Duodenal mucosa (tissue), 2 donors: ENCODE results near the gene LAMC1.
"Not testable (repeated sequence)": the region's sequence is repeated elsewhere in the genome, so short reads cannot be mapped to it uniquely, and the experiment has no call there.

Experiments used
- H3K27ac ChIP-seq: one replicate; pipeline ENCODE4 v1.7.0; 2013; ENCODE audit warnings: low read depth, low read length
- H3K27me3 ChIP-seq, 2 donors: one replicate each; pipeline ENCODE4 v1.7.0; 2013; ENCODE audit warnings: low read length in 2 of 2, control low read depth in 1 of 2; ENCODE audit not compliant: insufficient read depth in 2 of 2, control insufficient read depth in 1 of 2
- H3K36me3 ChIP-seq, 2 donors: one replicate each; pipeline ENCODE4 v1.7.0; 2013; ENCODE audit warnings: low read length in 2 of 2, control low read depth in 1 of 2; ENCODE audit not compliant: insufficient read depth in 2 of 2, control insufficient read depth in 1 of 2
- H3K4me1 ChIP-seq, 2 donors: one replicate each; pipeline ENCODE4 v1.7.0; 2013; ENCODE audit warnings: low read length in 2 of 2, control low read depth in 1 of 2; ENCODE audit not compliant: insufficient read depth in 2 of 2, control insufficient read depth in 1 of 2
- H3K4me3 ChIP-seq, 2 donors: one replicate each; pipeline ENCODE4 v1.7.0; 2013; ENCODE audit warnings: low read length in 2 of 2, low read depth in 1 of 2
- H3K9ac ChIP-seq, 2 donors: one replicate each; pipeline ENCODE4 v1.7.0; 2013; ENCODE audit warnings: low read length in 2 of 2, low read depth in 1 of 2
- H3K9me3 ChIP-seq, 2 donors: one replicate each; pipeline ENCODE4 v1.7.0; 2013; ENCODE audit warnings: low read length in 2 of 2, control low read depth in 1 of 2; ENCODE audit not compliant: control insufficient read depth in 1 of 2

The LAMC1 gene

DNA sequence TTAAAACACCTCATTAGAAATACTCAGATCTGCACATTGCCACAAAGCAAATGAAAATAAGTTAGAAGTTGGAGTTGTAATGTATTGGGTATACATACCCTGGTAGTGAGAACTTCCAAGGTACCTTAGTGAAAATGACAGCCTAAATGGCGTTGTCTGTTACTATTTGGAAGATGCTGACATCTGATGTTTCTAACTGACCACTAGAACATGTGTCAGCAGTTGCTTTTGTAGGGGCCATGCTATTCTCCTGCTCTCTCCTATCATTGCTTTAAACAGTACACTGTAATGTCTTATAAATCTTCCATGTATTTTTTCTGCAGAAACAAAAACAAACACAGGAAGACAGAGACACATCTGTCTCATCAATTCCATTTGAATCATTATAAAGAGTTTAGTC lies 40.1 kb downstream of the LAMC1 start:
- H3K9me3 ChIP-seq, result no peaks in the 10 kb centered on the region
- H3K27ac ChIP-seq, result no peak overlapping the region
- H3K4me1 ChIP-seq, result peaks cover 5 to 23% of the 10 kb centered on the region in 2 donors
- H3K36me3 ChIP-seq, result no peaks in the 10 kb centered on the region
- H3K4me3 ChIP-seq, result no peak overlapping the region
- H3K27me3 ChIP-seq, result no peaks in the 10 kb centered on the region
- H3K9ac ChIP-seq, result no peak overlapping the region

DNA sequence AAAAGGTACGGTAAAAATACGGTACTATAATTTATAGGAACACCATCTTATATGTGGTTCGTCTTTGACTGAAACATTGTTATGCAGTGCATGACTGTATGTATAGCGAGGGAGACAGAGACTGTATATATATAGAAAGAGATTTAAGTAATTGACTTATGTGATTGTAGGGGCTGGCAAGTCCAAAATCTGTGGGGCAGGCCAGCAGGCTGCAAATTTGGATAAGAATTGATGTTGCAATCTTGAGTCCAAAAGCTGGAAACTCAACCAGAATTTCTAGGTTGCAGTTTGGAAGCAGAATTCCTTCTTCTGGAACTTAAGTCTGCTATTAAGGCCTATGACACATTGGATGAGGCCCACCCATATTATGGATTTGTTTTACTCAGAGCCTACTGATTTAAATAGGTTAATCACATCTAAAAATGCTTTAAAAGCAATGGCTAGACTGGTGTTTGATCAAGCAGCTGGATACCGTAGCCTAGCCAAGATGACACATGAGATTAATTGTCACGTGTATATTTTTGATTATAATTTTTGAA lies 42.0 kb downstream of the LAMC1 start:
- Histone ChIP-seq H3K9me3 (no peaks in the 10 kb centered on the region), H3K36me3 (no peaks in the 10 kb centered on the region), H3K4me1 (peaks cover 4 to 13% of the 10 kb centered on the region in 2 donors), H3K27ac (no peak overlapping the region), H3K9ac (no peak overlapping the region), H3K27me3 (no peaks in the 10 kb centered on the region), H3K4me3 (no peak overlapping the region)

DNA sequence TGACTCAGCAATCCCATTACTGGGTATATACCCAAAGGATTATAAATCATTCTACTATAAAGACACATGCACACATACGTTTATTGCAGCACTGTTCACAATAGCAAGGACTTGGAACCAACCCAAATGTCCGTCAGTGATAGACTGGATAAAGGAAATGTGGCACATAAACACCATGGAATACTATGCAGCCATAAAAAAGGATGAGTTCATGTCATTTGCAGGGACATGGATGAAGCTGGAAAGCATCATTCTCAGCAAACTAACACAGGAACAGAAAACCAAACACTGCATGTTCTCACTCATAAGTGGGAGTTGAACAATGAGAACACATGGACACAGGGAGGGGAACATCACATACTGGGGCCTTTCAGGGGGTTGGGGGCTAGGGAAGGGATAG lies 43.2 kb downstream of the LAMC1 start:
- H3K36me3 ChIP-seq, H3K27me3 ChIP-seq, H3K4me3 ChIP-seq, H3K9me3 ChIP-seq, H3K9ac ChIP-seq, H3K27ac ChIP-seq: not testable (repeated sequence)
- peaks cover 9 to 17% of the 10 kb centered on the region in 2 donors for H3K4me1 ChIP-seq

DNA sequence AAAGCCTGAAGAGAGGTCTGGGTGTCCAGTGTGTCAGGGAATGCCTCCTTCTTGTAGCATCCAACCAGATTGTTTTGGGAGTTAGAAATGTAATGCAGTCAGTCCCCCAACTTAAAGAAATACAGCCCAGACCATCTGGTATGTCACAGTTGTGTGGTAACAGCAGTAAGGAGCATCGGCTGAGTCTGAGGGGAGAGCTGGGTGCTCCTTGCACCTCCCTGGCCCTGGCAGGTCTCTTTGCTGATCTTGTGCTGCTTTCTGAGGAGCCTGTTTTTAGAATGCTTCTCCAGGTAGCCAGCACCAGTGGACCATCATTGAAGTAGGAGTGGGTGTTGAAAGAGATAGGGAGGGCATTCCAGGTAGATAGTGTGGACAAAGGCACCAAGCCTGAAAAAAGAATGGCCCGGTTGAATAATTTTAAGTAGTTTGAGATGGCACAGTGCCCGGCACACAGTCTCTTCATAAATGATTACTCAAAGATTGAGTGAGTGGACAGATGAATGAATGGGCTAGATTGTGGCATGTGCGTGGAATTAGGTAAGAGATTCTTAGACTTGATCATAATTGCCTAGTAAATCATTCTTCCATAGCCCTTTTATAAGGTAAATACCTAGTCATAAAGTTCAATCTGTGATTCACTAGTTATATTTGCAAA lies 46.5 kb downstream of the LAMC1 start:
- H3K36me3 ChIP-seq, result no peaks in the 10 kb centered on the region
- no peak overlapping the region for H3K4me3 ChIP-seq
- no peak overlapping the region for H3K9ac ChIP-seq
- H3K27ac ChIP-seq, result no peak overlapping the region
- peaks cover 23 to 24% of the 10 kb centered on the region in 2 donors for H3K4me1 ChIP-seq
- no peaks in the 10 kb centered on the region for H3K9me3 ChIP-seq
- H3K27me3 ChIP-seq, result no peaks in the 10 kb centered on the region

DNA sequence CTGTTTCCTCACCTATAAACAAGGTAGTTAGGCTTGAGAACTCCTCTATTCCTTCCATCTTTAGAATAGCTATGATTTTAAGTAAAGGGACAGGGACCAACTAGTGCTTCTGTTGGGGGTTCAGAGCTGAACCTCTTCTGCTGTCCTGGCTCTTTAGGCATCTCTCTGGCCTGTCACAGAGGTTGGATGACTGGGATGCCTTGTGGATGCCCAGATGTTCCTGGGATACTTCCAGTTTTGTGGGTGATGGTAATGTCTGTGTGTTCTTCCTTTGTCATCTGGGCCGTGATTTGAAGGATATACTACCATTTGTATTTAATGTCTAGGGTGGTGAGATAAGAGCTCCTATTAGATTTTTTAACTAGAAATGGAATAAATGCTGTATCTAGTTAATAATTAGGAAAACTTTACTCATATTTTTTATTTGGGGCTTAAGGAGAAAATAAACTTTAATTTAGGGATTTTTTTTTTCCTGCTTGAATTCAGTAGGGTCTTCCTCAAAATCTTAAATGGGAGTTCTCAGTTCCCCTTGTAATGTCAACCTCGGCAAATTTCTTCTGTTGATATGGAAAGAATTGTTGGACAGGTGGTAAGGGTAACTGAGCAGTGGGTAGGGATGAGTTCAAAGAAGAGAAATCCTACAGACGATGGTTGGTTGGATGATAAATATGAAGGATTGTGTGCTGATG lies 47.2 kb downstream of the LAMC1 start:
- Histone ChIP-seq H3K9me3 (no peaks in the 10 kb centered on the region), H3K27me3 (no peaks in the 10 kb centered on the region), H3K36me3 (no peaks in the 10 kb centered on the region), H3K9ac (no peak overlapping the region), H3K4me3 (no peak overlapping the region), H3K27ac (no peak overlapping the region), H3K4me1 (peaks cover 23 to 24% of the 10 kb centered on the region in 2 donors)

DNA sequence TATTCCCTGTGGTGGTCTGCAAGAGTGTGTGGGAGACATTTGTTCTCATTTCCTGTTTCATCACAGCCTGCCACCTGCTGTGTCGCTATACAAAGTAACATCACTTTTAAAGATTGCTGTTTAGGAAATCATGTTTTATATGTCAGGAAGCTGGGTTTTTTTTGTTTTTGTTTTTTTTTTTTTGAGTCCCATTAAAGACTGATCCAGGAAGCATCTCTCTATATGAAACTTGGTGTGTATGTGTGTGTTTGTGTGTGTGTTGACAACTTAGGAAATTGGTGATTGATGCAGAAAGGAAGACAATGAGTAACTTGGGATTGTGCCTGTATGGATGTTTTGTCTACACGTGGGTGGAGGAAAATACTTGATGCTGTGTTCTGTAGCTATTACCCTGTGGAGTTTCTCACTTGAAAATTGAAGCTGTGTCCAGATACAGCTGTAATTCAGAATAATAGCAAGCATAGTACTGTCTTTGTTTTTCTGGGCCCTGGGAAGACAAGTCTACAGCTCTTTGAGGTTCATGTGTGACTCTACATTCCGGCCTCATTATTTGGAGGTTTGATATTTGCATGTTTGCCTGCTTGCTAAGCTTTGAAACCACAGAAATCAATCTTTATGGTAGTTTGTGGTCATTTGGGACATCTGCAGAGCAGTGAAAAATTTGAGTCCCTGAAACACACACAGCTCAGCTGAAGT lies 47.9 kb downstream of the LAMC1 start:
- H3K4me3 ChIP-seq, result peak overlapping the region in 1 of 2 donors; percentile 23
- peaks cover 23 to 24% of the 10 kb centered on the region in 2 donors for H3K4me1 ChIP-seq
- no peak overlapping the region for H3K9ac ChIP-seq
- no peaks in the 10 kb centered on the region for H3K9me3 ChIP-seq
- no peaks in the 10 kb centered on the region for H3K27me3 ChIP-seq
- no peak overlapping the region for H3K27ac ChIP-seq
- no peaks in the 10 kb centered on the region for H3K36me3 ChIP-seq

DNA sequence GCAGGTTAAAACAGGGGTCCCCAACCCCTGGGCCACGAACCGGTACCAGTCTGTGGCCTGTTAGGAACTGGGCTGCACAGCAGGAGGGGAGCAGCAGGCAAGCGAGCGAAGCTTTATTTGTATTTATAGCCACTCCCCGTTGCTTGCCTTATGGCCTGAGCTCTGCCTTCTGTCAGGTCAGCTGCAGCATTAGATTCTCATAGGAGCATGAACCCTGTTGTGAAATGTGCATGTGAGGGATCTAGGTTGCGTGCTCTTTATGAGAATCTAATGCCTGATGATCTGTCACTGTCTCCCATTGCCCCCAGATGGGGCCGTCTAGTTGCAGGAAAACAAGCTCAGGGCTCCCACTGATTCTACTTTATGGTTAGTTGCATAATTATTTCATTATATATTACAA lies 49.4 kb downstream of the LAMC1 start:
- not testable (repeated sequence) for H3K9ac ChIP-seq, H3K27ac ChIP-seq, H3K4me3 ChIP-seq, H3K27me3 ChIP-seq, H3K36me3 ChIP-seq, H3K9me3 ChIP-seq
- peaks cover 23 to 24% of the 10 kb centered on the region in 2 donors for H3K4me1 ChIP-seq

DNA sequence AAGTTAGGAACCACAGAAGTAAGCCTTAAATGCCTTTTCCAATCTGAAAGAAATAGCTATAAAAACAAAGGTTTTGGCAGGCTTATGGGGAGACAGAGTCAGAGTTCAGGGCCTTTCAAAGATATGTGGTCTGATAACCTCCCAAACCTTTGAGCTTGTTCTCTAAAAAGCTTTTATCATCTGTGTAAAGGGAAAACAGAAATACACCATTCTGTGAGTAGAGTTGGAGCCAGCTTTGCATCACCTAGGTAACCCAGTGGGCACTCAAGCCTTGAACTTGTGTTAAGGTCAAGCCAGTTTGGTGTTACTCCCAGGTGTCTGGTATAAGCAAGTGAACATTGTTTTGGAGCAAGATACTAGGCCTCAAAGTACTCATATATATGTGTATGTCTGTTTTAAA lies 50.1 kb downstream of the LAMC1 start:
- peaks cover 23 to 24% of the 10 kb centered on the region in 2 donors for H3K4me1 ChIP-seq

DNA sequence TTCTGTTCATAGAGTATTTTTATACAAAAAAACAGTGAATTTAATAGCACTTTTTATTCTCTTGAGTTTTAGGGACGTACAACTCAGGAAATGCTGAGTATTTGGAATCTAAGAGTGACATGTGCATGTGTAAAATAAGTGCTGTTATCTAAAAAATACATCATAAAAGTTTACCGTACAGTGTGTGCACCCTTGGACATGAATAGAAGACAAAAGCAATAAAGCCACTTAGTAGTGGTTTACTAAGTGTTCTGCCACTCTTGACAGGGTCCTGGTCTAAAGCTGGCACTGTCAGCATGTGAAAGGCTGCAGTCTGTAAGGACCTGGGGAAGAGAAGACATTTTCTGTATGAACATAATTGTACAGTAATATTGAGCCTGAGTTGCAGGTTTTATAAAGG lies 51.0 kb downstream of the LAMC1 start:
- Histone ChIP-seq H3K27me3 (no peaks in the 10 kb centered on the region), H3K36me3 (no peaks in the 10 kb centered on the region), H3K9me3 (no peaks in the 10 kb centered on the region), H3K4me1 (peaks cover 23 to 24% of the 10 kb centered on the region in 2 donors), H3K4me3 (no peak overlapping the region), H3K9ac (no peak overlapping the region), H3K27ac (no peak overlapping the region)

More for the DNA sequence above, 50.1 kb downstream of the LAMC1 start:
- H3K27me3 ChIP-seq, result no peaks in the 10 kb centered on the region
- H3K27ac ChIP-seq, result no peak overlapping the region
- H3K9ac ChIP-seq, result no peak overlapping the region
- no peak overlapping the region for H3K4me3 ChIP-seq
- H3K9me3 ChIP-seq, result no peaks in the 10 kb centered on the region
- H3K36me3 ChIP-seq, result no peaks in the 10 kb centered on the region

DNA sequence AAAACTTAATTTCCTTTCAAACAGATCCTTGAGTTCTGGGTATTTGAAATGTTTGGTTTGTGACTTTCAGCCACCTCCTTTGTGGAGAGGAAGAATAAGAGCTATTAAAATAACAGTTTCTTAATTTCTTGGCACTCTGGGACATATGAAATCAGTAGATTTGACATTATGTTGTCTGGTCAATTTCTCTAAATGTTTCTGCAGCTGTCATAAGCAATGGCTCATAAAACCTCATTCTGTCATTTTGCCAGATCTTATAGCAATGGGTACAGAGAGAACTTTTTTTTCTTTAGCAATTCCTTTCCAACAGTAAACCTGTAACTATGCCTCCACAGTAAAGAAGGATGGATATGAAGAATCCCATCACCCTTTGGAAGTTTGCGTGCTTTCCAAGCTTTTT lies 52.6 kb downstream of the LAMC1 start:
- no peaks in the 10 kb centered on the region for H3K36me3 ChIP-seq
- H3K27ac ChIP-seq, result no peak overlapping the region
- no peak overlapping the region for H3K4me3 ChIP-seq
- H3K27me3 ChIP-seq, result no peaks in the 10 kb centered on the region
- no peak overlapping the region for H3K9ac ChIP-seq
- no peaks in the 10 kb centered on the region for H3K9me3 ChIP-seq
- peaks cover 20 to 21% of the 10 kb centered on the region in 2 donors for H3K4me1 ChIP-seq
